Panc1 (cell line): ENCODE results near the gene ARHGEF10L.

Source experiments
- CTCF ChIP-seq: fragments of 450-650 bp; IDR thresholded peaks from 2 replicates; pipeline ENCODE4 v1.5.1; 2017; ENCODE audit warnings: mild to moderate bottlenecking
- TCF7L2 ChIP-seq: IDR thresholded peaks from 2 replicates; pipeline ENCODE4 v1.6.1; 2011; ENCODE audit warnings: mild to moderate bottlenecking, low read depth, low read length, inconsistent platforms

- TF ChIP-seq TCF7L2, result no peak
- TF ChIP-seq CTCF, result no peak
Observed at GRCh38 chr1:17538428-17539117, 925 bp upstream of the ARHGEF10L start.
